PC-9 (cell line): ENCODE results near the gene DDX6.
"Not testable (repeated sequence)": the region's sequence is repeated elsewhere in the genome, so short reads cannot be mapped to it uniquely, and the experiment has no call there.

Experiments
- CTCF ChIP-seq: fragments of 200-600 bp; sonication (generic); conservative IDR thresholded peaks from 2 replicates; pipeline ENCODE4 v1.6.1; 2017; ENCODE audit warnings: mixed run types, antibody characterized with exemption, mild to moderate bottlenecking, moderate library complexity
- EZH2 ChIP-seq: fragments of 200-600 bp; sonication (generic); IDR thresholded peaks from 2 replicates; pipeline ENCODE4 v1.8.0; 2017; ENCODE audit warnings: antibody characterized with exemption, low read depth

- not testable (repeated sequence) for TF ChIP-seq CTCF, EZH2
Measured at GRCh38 chr11:118720740-118721139, 70.2 kb downstream of the DDX6 start.
